ENCODE data around the gene EP400.

- TF ChIP-seq, protein P1, sequence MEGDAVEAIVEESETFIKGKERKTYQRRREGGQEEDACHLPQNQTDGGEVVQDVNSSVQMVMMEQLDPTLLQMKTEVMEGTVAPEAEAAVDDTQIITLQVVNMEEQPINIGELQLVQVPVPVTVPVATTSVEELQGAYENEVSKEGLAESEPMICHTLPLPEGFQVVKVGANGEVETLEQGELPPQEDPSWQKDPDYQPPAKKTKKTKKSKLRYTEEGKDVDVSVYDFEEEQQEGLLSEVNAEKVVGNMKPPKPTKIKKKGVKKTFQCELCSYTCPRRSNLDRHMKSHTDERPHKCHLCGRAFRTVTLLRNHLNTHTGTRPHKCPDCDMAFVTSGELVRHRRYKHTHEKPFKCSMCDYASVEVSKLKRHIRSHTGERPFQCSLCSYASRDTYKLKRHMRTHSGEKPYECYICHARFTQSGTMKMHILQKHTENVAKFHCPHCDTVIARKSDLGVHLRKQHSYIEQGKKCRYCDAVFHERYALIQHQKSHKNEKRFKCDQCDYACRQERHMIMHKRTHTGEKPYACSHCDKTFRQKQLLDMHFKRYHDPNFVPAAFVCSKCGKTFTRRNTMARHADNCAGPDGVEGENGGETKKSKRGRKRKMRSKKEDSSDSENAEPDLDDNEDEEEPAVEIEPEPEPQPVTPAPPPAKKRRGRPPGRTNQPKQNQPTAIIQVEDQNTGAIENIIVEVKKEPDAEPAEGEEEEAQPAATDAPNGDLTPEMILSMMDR (IDR thresholded peaks at IDR 0.05; ENCODE audit: low read length), result no peak
- TF ChIP-seq EZH2 (IDR thresholded peaks at IDR 0.05; ENCODE audit: borderline replicate concordance, low read length), result no peak
Measured at GRCh38 chr12:131986361-131986760, 36.6 kb downstream of the EP400 start.
